Inferior parietal cortex (tissue), 1 donor: ENCODE measurements around the gene TNS1.
"Not testable (repeated sequence)": the region's sequence is repeated elsewhere in the genome, so short reads cannot be mapped to it uniquely, and the experiment has no call there.

Source experiments
- DNase-seq: peaks from one replicate; pipeline ENCODE4 v3.0.0-alpha.2; 2016; ENCODE audit errors: extremely low spot score

Gene TNS1

GRCh38 chr2:217798743-217799562, 203.8 kb downstream of the TNS1 start:
- no peak for DNase-seq

DNA sequence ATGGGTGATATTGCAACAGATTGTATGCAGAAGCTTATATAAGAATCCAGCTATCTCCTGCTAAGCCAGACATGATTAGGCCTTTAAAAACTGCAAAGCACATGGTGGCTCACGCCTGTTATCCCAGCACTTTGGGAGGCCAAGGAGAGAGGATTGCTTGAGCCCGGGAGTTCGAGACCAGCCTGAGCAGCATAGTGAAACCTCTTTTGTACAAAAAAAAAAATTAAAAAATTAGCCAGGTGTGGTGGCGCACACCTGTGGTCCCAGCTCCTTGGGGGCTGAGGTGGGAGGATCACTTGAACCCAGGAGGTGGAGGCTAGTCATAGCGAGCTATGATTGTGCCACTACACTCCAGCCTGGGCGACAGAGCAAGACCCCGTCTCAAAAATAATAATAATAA, 204.6 kb downstream of the TNS1 start:
- DNase-seq: no peak

DNA sequence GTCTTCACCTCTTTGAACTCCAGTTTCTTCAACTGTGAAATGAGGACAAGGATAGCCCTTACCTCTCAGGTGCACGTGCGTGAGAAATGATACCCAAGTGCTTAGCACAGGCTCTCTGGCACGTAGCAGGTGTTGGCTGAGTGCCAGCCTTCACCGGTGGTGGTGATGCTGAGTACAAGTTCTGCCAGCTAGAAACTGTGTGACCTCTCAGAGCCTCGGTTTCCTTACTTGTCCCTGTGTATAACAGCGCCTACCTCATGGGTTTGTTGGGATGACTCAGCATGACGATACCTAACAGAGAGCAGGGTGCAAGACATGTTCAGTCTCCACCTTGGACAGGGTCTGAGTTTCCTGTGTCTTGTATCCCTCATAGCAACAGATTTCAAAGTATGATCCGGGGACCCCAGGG, 205.1 kb downstream of the TNS1 start:
- DNase-seq: no peak

GRCh38 chr2:217797165-217797564, 205.6 kb downstream of the TNS1 start:
- no peak for DNase-seq

DNA sequence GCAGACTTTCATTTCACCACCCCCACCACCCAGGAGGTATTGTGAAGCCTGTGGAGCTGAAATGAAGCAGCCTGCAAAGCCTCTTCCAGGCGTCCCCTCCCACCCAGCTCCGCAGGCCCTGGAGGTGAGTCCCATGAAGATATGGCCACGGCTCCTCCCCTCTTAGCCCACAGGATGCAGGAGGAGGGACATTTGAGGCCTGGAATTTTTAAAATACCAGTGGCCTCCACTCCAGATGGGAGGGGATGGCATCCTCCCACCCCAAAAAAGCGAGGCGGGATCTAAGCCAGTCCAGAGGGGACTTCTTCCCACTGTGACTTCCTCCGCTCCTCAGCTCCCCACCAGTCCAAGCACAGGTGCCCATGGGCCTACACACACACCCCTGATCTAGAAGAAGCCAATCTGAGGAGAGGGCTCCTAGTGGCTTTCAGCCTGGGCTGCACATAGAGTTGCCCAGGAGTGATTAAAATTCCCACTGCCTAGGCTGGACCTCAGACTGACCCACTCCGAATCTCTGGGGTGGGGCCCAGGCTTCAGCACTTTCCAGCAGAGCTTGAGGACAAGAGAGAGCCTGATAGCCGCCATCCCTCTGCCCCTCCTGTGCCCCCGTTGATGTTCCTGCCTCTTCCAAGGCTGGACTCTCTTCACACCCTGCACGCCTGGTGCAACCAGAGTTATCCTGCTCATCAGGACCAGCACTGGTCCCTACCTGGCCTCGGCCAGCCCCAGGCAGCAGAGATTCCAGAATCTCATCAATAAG, 206.9 kb downstream of the TNS1 start:
- DNase-seq: no peak

GRCh38 chr2:217795067-217795466, 207.7 kb downstream of the TNS1 start:
- no peak for DNase-seq

- no peak for DNase-seq
Measured at GRCh38 chr2:217794133-217794986, 208.4 kb downstream of the TNS1 start.

DNA sequence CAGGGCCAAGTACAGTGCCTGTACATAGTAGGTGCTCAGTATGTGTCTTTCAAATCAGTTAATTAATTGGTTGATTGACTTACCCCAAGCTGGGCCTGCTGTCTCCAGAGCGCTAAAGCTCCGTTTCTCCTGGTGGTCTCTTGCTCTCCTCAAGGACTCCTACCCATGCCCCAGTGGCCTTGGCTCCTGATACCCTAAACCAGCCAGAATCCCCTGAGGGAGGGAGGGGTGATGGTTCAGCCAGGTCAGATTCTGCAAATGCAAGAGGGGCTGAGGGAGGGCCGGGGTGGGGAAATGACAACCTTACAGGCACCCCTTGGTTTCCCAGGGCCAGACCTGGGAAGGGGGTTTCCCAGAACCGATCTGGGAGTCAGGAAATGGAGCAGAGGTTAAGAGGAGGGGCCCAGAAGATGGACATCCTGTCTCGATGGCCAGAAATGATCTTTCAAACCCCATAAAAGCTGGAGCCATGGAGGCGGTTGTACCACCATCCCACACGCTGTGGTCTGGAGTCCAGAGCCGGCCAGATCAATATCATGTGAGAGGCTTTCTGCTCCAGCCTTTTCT, 209.1 kb downstream of the TNS1 start:
- no peak for DNase-seq

DNA sequence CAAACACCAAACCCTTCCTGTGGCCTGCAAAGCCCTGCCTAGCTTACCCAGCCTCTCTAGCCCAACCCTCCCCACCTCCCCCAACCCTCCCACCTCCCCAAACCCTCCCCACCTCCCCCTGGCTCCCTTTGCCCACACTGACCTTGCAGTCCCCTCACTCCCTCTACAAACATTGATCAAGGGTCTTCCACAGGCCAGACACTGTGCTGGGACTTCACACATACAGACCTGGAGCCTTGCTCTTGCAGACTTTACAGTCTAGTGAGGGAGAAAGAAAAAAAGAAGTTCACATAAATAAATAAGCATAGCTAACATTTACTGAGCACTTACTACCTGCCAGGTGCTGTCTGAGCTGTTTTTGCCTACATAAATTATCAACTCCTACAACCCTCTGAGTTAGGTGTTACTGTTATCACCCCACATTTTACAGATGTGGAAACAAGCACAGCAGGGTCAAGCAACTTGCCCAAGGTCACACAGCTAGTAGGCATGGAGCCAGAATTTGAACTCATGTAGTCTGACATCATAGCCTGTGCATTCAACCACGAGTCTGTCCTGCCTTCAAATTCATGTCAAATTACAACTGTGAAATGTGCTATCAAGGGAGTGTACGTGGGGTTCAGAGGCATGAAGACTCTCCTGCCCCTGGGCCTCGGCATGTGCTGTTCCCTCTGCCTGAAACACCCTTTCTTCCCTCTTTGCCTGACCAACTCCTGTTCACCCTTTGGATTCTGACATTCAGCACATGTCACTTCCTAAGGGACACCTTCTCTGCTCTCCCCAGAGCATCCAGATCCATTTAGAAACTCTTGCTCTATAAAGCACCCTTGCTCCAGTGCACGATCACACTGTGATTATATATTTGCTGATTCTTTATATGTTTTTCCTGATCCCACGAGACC, 209.9 kb downstream of the TNS1 start:
- no peak for DNase-seq

- no peak for DNase-seq
Measured at GRCh38 chr2:217791551-217791950, 211.2 kb downstream of the TNS1 start.

GRCh38 chr2:217790681-217791392, 212.0 kb downstream of the TNS1 start:
- DNase-seq: peak; percentile 44

DNA sequence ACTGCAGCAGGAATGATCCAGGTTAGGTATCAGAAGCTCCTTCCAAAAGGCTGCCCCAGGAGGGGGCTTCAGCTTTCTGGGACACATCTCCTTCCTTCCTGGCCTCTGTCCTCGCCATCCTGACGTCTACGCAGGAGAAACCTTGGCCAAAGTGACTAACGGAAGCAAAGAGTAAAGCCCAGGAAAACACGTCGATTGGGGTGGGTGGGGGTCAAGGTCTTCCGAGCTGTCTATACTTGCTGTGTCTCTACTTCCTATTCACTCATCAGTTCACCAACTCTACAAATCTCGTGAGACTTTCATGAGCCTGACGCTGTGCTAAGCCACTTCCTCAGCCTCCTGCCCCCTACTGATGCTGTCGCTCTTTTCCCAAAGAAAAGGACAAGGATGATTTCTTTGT, 212.6 kb downstream of the TNS1 start:
- peak; percentile 8 for DNase-seq

GRCh38 chr2:217789736-217790181, 213.0 kb downstream of the TNS1 start:
- no peak for DNase-seq

DNA sequence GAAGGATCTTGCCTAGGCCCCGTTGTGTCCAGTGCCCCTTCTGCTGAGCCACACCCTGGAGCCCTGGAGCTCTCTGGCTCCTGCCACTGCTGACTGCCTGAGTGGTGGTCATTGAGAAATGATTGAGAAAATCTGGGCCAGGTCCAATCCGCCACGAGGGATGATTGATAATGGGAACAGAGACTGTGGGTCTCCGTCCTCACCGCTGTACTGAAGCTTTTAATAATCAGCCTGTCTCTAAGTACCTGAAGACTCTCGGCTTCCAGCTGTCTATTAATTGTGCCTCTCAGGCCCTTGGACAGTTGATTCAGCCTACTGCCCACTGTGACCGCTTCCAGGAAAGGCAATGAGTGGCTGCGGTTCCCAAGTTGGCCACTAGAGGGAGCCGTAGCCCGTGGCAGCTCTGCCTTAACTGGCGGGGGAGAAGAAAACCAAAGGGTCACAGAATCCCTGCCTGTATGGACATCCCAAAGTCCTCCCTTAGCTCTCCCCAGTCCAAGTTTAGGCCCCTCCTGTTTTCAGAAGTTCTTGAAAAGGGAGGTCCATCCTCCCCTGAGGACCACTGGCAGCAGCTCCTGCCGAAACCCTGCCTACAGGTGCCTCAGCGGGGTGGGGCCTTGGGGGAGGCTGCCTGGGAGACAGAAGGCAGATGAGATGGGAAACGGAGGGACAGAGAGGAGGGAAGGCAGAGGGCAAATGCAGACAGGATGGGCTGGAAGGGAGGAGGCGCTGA, 213.6 kb downstream of the TNS1 start:
- peak; percentile 91 for DNase-seq

DNA sequence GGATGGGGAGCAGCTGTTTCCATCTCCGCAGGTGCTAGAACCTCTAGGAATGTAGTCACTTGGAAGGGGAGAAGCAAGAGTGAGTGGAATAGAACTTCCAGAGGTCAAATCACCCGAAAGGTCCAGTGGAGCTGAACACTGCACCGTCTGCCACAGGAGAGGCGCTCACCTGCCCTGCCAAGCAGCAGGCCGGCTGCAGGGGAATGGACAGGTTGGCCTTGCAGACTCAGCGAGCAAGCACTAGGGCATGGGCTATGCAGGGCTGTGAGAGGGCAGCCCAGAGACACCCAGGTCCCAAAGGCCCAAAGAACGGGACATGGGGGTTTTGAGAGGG, 214.2 kb downstream of the TNS1 start:
- no peak for DNase-seq

DNA sequence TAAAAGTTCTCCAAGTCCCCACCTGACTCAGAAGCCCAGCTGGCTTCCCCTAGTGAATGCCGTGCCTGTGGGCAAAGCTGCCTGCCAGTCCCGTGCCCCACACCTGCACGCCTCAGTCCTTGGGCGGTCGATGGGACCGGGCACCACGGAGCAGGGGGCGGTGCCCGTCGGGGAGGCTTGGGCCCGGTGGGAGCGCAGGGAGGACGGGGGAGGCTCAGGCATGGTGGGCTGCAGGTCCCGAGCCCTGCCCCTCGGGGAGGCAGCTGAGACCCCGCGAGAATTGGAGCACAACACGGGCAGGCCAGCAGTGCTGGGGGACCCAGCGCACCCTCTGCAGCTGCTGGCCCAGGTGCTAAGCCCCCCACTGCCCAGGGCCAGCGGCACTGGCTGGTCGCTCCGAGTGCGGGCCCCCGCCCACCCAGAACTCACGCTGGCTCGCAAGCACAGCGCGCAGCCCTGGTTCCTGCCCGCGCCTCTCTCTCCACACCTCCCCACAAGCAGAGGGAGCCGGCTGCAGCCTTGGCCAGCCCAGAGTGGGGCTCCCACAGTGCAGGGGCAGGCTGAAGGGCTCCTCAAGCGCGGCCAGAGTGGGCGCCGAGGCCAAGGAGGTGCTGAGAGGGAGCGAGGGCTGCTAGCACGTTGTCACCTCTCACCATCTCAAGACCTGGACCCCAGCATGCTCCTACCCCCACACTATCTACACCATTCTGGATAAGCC, 215.5 kb downstream of the TNS1 start:
- no peak for DNase-seq

DNA sequence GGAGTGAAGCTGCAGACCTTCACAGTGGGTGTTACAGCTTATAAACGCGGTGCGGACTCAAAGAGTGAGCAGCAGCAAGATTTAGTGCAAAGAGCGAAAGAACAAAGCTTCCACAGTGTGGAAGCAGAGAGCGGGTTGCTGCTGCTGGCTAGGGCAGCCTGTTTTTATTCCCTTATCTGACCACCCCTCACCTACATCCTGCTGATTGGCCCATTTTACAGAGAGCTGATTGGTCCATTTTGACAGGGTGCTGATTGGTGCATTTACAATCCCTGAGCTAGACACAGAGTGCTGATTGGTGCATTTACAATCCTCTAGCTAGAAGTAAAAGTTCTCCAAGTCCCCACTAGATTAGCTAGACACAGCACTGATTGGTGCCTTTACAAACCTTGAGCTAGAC, 216.2 kb downstream of the TNS1 start:
- not testable (repeated sequence) for DNase-seq

DNA sequence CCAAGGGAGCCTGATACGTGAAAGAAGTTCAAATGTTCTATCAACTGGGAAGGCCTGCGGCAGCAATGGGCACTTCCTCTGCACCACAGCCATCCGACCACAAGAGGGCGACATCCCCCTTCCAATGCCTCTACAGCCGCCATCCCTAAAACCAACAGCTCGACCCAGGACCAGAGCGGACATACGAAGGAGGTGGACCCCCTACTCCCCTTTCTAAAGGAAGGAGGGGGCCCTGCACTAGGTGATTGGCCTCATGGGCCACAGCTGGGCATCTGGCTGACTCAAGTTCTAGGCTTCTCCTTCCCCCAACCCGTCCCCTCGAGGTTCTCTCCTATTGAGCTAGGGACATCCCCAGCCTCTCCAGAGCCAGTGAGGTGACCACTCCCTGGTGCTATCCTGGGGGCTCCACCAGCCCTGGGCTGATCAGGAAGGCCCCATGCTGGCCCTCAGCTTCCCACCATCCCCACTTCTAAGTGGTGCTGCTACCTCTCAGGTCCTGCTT, 217.2 kb downstream of the TNS1 start:
- DNase-seq: peak; percentile 85
